Measurements from ENCODE around the gene FEZF2.

Gene FEZF2

DNA sequence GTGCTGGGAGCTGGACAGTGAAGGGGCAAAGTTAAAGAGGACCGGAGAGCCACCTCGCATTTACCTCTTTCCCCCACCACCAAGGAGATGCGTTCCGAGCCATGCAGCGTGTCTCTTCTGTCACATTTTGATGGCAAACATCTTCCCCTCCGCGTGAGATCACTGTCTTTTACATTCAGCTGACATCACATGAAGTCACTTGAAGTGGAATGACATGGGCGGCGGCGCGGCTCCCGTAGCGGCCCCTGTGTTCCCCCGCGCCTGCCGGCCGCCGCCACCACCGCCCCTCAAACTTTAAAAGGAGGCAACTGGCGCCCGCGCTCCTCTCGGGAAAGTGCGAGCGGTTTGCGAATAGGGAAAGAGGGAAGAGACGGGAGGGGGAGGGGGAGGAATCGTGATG lies at the start of gene FEZF2:
TSS of gene FEZF2 (minus strand) at position 336 of the 400 bp plus-strand sequence. CDS start 682 bp downstream, outside the sequence.
- Histone ChIP-seq H3K9ac (ENCODE audit: low read depth in 1 of 2, low read length in 2 of 2) (no peak within 1 kb of the TSS), H3K36me3 (ENCODE audit: control insufficient read depth in 2 of 2, insufficient read depth in 2 of 2, low read length in 2 of 2) (no peaks in the 10 kb centered on the region), H3K9me3 (ENCODE audit: control insufficient read depth in 2 of 2, low read length in 2 of 2) (peaks cover 0 to 2% of the 10 kb centered on the region in 2 donors), H3K4me3 (ENCODE audit: low read length in 2 of 2) (no peak within 1 kb of the TSS), H3K4me1 (ENCODE audit: control insufficient read depth in 2 of 2, insufficient read depth in 2 of 2, low read length in 2 of 2) (no peaks in the 10 kb centered on the region), H3K27ac (ENCODE audit: low read depth in 2 of 2, low read length in 2 of 2) (no peak within 1 kb of the TSS), H3K27me3 (ENCODE audit: control insufficient read depth in 2 of 2, insufficient read depth in 2 of 2, low read length in 2 of 2) (peaks cover 58 to 77% of the 10 kb centered on the region in 2 donors)

DNA sequence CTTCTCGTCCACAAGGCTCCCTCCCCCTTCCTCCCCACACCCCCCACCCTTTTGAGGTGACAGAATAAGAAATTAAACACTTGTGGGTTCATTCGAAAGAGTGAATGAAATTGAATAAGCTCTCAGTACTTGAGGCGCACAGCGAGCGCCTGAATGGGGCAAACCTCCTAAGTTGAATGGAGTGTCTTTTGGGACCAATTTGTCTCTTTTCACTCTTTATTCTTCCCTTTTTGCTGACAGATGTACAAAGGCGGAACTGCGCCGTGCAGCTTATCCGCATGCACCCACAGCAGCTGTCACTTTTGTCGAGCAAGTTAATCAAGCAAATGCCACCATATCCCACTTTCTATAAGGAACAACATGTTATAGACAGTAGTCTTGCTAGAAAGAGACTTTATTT lies 47.9 kb upstream of the FEZF2 start:
- Histone ChIP-seq H3K4me3 (ENCODE audit: low read length in 2 of 2) (no peak overlapping the region), H3K9me3 (ENCODE audit: control insufficient read depth in 2 of 2, low read length in 2 of 2) (no peaks in the 10 kb centered on the region), H3K27me3 (ENCODE audit: control insufficient read depth in 2 of 2, insufficient read depth in 2 of 2, low read length in 2 of 2) (no peaks in the 10 kb centered on the region), H3K4me1 (ENCODE audit: control insufficient read depth in 2 of 2, insufficient read depth in 2 of 2, low read length in 2 of 2) (no peaks in the 10 kb centered on the region), H3K36me3 (ENCODE audit: control insufficient read depth in 2 of 2, insufficient read depth in 2 of 2, low read length in 2 of 2) (no peaks in the 10 kb centered on the region), H3K9ac (ENCODE audit: low read depth in 1 of 2, low read length in 2 of 2) (no peak overlapping the region), H3K27ac (ENCODE audit: low read depth in 2 of 2, low read length in 2 of 2) (no peak overlapping the region)

DNA sequence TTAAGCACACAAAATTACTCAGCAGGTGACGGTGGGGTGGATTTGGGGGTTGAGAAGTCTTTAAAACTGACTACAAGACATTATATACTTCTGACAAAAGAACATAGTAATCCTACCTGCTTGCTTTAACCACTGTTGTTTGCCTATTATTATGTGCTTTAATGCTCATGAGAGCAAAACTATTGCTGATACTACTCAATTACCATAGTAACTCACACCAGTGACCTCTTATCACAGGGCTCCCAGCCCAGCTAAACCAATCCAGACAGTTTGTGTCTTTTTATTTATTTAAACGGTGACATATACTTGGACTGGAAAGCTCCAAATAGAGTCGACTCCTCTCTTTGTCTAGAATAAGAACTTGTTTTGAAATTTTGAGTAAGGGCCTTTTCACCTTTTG lies 42.8 kb upstream of the FEZF2 start:
- no peaks in the 10 kb centered on the region for H3K9me3 ChIP-seq (ENCODE audit: control insufficient read depth in 2 of 2, low read length in 2 of 2)
- H3K4me3 ChIP-seq (ENCODE audit: low read length in 2 of 2), result no peak overlapping the region
- no peak overlapping the region for H3K27ac ChIP-seq (ENCODE audit: low read depth in 2 of 2, low read length in 2 of 2)
- H3K9ac ChIP-seq (ENCODE audit: low read depth in 1 of 2, low read length in 2 of 2), result no peak overlapping the region
- no peaks in the 10 kb centered on the region for H3K36me3 ChIP-seq (ENCODE audit: control insufficient read depth in 2 of 2, insufficient read depth in 2 of 2, low read length in 2 of 2)
- H3K4me1 ChIP-seq (ENCODE audit: control insufficient read depth in 2 of 2, insufficient read depth in 2 of 2, low read length in 2 of 2), result no peaks in the 10 kb centered on the region
- H3K27me3 ChIP-seq (ENCODE audit: control insufficient read depth in 2 of 2, insufficient read depth in 2 of 2, low read length in 2 of 2), result no peaks in the 10 kb centered on the region

DNA sequence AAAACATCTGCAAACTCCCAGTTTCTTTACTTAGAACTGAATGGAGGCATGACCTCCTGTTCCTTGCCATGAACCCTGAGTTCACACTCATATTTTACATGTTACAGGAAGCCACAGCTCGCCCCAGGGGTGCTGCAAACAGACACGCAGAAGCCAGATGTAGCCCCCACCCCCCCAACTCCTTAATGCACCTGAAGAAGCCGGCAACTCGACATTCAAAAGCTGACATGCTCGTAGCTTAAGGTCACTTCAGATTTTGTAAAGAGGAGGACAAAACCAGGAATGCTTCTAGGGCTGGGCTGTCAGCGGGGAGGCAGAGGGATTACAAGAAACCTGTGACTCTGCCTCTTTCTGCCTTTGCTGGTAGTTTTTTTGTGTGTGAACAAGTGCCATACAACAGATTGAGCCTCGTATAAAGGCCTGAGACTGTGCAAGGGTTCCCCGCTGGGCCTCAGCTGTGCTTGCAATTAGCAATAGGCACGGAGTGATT lies 42.0 kb upstream of the FEZF2 start:
- Histone ChIP-seq H3K9me3 (ENCODE audit: control insufficient read depth in 2 of 2, low read length in 2 of 2) (no peaks in the 10 kb centered on the region), H3K9ac (ENCODE audit: low read depth in 1 of 2, low read length in 2 of 2) (no peak overlapping the region), H3K27ac (ENCODE audit: low read depth in 2 of 2, low read length in 2 of 2) (no peak overlapping the region), H3K27me3 (ENCODE audit: control insufficient read depth in 2 of 2, insufficient read depth in 2 of 2, low read length in 2 of 2) (no peaks in the 10 kb centered on the region), H3K36me3 (ENCODE audit: control insufficient read depth in 2 of 2, insufficient read depth in 2 of 2, low read length in 2 of 2) (no peaks in the 10 kb centered on the region), H3K4me1 (ENCODE audit: control insufficient read depth in 2 of 2, insufficient read depth in 2 of 2, low read length in 2 of 2) (no peaks in the 10 kb centered on the region), H3K4me3 (ENCODE audit: low read length in 2 of 2) (no peak overlapping the region)

DNA sequence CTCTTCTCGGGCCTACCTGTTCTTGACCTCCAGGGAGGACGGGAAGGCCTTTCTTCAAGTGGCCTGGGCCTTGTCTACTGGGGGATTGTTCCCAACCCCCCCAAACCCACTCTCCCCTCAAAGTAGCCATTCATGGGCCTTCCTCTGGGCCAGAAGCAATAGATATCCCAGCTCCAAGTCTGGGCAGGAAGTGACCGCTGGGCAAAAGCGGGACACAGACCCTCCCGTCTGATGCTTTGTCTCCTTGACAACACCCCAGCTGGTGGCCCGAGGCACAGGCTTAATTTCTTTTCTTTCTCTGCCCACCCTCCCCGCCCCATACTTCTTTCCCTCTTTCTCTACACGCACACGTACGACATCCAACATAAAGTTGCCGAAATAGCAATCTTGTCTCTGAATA lies 41.4 kb upstream of the FEZF2 start:
- H3K4me3 ChIP-seq (ENCODE audit: low read length in 2 of 2), result no peak overlapping the region
- H3K9ac ChIP-seq (ENCODE audit: low read depth in 1 of 2, low read length in 2 of 2), result no peak overlapping the region
- no peaks in the 10 kb centered on the region for H3K27me3 ChIP-seq (ENCODE audit: control insufficient read depth in 2 of 2, insufficient read depth in 2 of 2, low read length in 2 of 2)
- no peaks in the 10 kb centered on the region for H3K36me3 ChIP-seq (ENCODE audit: control insufficient read depth in 2 of 2, insufficient read depth in 2 of 2, low read length in 2 of 2)
- no peak overlapping the region for H3K27ac ChIP-seq (ENCODE audit: low read depth in 2 of 2, low read length in 2 of 2)
- no peaks in the 10 kb centered on the region for H3K4me1 ChIP-seq (ENCODE audit: control insufficient read depth in 2 of 2, insufficient read depth in 2 of 2, low read length in 2 of 2)
- H3K9me3 ChIP-seq (ENCODE audit: control insufficient read depth in 2 of 2, low read length in 2 of 2), result no peaks in the 10 kb centered on the region

DNA sequence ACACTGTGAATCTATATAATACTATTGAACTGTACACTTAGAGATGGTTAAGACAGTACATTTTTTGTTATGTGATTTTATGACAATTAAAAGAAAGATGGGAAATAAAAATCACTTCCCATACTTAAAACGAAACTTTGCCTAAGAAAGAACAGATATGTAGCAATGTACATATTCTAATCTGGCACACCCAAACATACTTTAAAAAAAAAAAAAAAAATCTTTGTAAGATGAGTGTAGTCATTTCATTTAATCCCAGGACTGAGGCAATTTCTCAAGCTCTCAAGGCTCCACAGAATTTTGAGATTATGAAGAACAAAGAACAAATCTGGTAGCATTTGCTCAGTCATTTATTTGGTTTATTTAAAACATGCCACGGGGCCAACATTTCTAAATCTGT lies 40.3 kb upstream of the FEZF2 start:
- no peak overlapping the region for H3K27ac ChIP-seq (ENCODE audit: low read depth in 2 of 2, low read length in 2 of 2)
- H3K36me3 ChIP-seq (ENCODE audit: control insufficient read depth in 2 of 2, insufficient read depth in 2 of 2, low read length in 2 of 2), result no peaks in the 10 kb centered on the region
- no peak overlapping the region for H3K9ac ChIP-seq (ENCODE audit: low read depth in 1 of 2, low read length in 2 of 2)
- H3K4me1 ChIP-seq (ENCODE audit: control insufficient read depth in 2 of 2, insufficient read depth in 2 of 2, low read length in 2 of 2), result no peaks in the 10 kb centered on the region
- H3K4me3 ChIP-seq (ENCODE audit: low read length in 2 of 2), result no peak overlapping the region
- H3K27me3 ChIP-seq (ENCODE audit: control insufficient read depth in 2 of 2, insufficient read depth in 2 of 2, low read length in 2 of 2), result no peaks in the 10 kb centered on the region
- H3K9me3 ChIP-seq (ENCODE audit: control insufficient read depth in 2 of 2, low read length in 2 of 2), result no peaks in the 10 kb centered on the region

DNA sequence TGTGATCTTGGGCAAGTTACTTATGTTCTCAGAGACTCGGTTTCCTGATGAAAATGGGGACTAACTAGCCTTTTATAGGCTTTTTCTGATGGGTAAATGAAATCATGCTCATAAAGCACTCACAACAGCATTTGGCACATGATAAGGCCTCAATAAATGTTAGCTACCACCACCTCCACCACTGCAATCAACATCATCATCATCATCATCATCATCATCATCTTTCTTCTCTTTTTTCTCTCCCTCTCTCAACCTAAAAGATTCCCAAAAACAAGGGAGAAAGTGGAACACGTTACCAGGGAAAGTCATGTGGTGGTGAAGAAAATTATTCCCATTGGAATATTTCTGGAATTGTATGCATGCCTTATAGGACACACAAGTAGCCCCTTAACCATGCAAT lies 33.6 kb upstream of the FEZF2 start:
- Histone ChIP-seq H3K36me3 (ENCODE audit: control insufficient read depth in 2 of 2, insufficient read depth in 2 of 2, low read length in 2 of 2) (no peaks in the 10 kb centered on the region), H3K27me3 (ENCODE audit: control insufficient read depth in 2 of 2, insufficient read depth in 2 of 2, low read length in 2 of 2) (no peaks in the 10 kb centered on the region), H3K9ac (ENCODE audit: low read depth in 1 of 2, low read length in 2 of 2) (no peak overlapping the region), H3K27ac (ENCODE audit: low read depth in 2 of 2, low read length in 2 of 2) (no peak overlapping the region), H3K9me3 (ENCODE audit: control insufficient read depth in 2 of 2, low read length in 2 of 2) (no peaks in the 10 kb centered on the region), H3K4me3 (ENCODE audit: low read length in 2 of 2) (no peak overlapping the region), H3K4me1 (ENCODE audit: control insufficient read depth in 2 of 2, insufficient read depth in 2 of 2, low read length in 2 of 2) (no peaks in the 10 kb centered on the region)

DNA sequence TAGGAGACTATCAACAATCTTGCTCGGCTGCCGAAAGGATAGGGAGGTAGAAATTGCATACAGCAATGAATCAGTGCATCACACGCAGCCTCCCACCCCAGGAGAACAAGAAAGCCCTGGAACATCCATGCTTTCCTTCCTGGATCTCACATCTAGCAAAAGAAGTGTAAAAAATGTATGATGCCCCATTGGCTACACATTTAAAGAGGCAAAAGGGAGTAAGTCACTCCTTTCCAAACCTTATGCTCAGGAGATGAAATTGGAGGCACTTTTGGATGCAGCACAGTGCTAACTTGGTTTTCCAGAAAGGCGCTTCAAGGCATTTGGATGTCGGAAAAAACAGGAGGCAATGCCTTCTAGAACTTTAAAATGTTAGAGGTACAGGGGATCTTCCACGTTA lies 32.2 kb upstream of the FEZF2 start:
- H3K4me3 ChIP-seq (ENCODE audit: low read length in 2 of 2), result no peak overlapping the region
- no peaks in the 10 kb centered on the region for H3K36me3 ChIP-seq (ENCODE audit: control insufficient read depth in 2 of 2, insufficient read depth in 2 of 2, low read length in 2 of 2)
- H3K9me3 ChIP-seq (ENCODE audit: control insufficient read depth in 2 of 2, low read length in 2 of 2), result no peaks in the 10 kb centered on the region
- H3K27ac ChIP-seq (ENCODE audit: low read depth in 2 of 2, low read length in 2 of 2), result no peak overlapping the region
- H3K4me1 ChIP-seq (ENCODE audit: control insufficient read depth in 2 of 2, insufficient read depth in 2 of 2, low read length in 2 of 2), result no peaks in the 10 kb centered on the region
- no peak overlapping the region for H3K9ac ChIP-seq (ENCODE audit: low read depth in 1 of 2, low read length in 2 of 2)
- no peaks in the 10 kb centered on the region for H3K27me3 ChIP-seq (ENCODE audit: control insufficient read depth in 2 of 2, insufficient read depth in 2 of 2, low read length in 2 of 2)

DNA sequence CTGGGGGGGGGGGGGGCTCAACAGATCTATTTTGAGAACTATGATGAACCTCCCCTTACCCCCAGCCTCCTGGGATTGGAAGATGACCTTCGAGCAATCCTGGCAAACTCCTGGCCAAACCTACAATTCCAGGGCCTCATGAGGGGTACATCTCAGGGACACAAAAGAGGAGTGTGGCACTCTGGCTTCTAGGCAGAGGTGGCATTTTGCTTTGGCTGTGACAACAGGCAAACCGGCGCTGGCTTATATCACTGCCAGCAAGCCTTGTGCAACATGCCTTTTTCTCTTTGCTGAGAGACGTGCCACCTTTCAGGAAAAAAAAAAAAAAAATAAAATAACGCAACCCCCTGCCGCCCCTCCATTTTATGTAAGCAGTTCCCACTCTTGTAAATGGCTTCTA lies 31.8 kb upstream of the FEZF2 start:
- Histone ChIP-seq H3K36me3 (ENCODE audit: control insufficient read depth in 2 of 2, insufficient read depth in 2 of 2, low read length in 2 of 2) (no peaks in the 10 kb centered on the region), H3K4me1 (ENCODE audit: control insufficient read depth in 2 of 2, insufficient read depth in 2 of 2, low read length in 2 of 2) (no peaks in the 10 kb centered on the region), H3K27ac (ENCODE audit: low read depth in 2 of 2, low read length in 2 of 2) (no peak overlapping the region), H3K27me3 (ENCODE audit: control insufficient read depth in 2 of 2, insufficient read depth in 2 of 2, low read length in 2 of 2) (no peaks in the 10 kb centered on the region), H3K4me3 (ENCODE audit: low read length in 2 of 2) (no peak overlapping the region), H3K9me3 (ENCODE audit: control insufficient read depth in 2 of 2, low read length in 2 of 2) (no peaks in the 10 kb centered on the region), H3K9ac (ENCODE audit: low read depth in 1 of 2, low read length in 2 of 2) (no peak overlapping the region)

DNA sequence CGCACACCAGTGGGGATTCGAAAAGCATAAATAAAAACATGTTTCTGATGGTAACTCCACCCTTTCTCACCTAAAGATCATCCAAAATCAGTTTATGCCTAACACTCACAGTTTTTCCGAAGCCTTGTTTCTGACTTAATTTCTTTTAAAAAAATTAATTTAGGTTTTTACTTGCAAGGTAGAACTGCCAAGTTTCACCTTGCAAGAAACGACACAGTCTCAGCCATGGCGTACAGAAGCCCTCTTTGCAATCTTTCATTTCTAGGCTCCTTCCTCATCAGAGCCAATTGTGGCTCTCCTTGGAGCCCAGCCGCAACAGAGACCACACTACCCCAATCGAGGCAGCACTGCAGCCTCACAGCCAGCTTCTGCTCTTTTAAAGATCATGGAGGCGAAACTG lies 31.0 kb upstream of the FEZF2 start:
- no peaks in the 10 kb centered on the region for H3K27me3 ChIP-seq (ENCODE audit: control insufficient read depth in 2 of 2, insufficient read depth in 2 of 2, low read length in 2 of 2)
- no peak overlapping the region for H3K27ac ChIP-seq (ENCODE audit: low read depth in 2 of 2, low read length in 2 of 2)
- no peak overlapping the region for H3K4me3 ChIP-seq (ENCODE audit: low read length in 2 of 2)
- no peak overlapping the region for H3K9ac ChIP-seq (ENCODE audit: low read depth in 1 of 2, low read length in 2 of 2)
- H3K36me3 ChIP-seq (ENCODE audit: control insufficient read depth in 2 of 2, insufficient read depth in 2 of 2, low read length in 2 of 2), result no peaks in the 10 kb centered on the region
- H3K9me3 ChIP-seq (ENCODE audit: control insufficient read depth in 2 of 2, low read length in 2 of 2), result no peaks in the 10 kb centered on the region
- H3K4me1 ChIP-seq (ENCODE audit: control insufficient read depth in 2 of 2, insufficient read depth in 2 of 2, low read length in 2 of 2), result no peaks in the 10 kb centered on the region

DNA sequence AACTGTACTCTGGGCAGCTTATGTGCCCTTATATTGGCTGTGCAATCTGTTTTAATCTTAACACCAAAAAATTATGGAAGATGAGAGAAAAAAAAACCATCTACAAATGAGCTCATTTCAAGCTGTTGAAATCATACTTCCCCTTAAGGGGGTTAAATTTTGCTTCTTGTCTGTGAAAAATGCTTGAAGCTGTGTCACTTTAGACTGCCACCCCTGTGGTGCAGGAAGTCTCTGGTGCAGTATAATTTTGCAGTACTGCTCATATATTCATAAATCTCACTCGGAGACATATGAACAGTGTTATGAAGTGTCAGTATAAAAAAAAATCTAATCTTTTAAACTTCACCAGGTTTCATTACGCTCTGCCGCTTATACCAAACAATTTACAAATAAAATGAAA lies 30.4 kb upstream of the FEZF2 start:
- Histone ChIP-seq H3K4me3 (ENCODE audit: low read length in 2 of 2) (no peak overlapping the region), H3K9me3 (ENCODE audit: control insufficient read depth in 2 of 2, low read length in 2 of 2) (no peaks in the 10 kb centered on the region)

More for the DNA sequence above, 30.4 kb upstream of the FEZF2 start:
- Histone ChIP-seq H3K27ac (ENCODE audit: low read depth in 2 of 2, low read length in 2 of 2) (no peak overlapping the region), H3K9ac (ENCODE audit: low read depth in 1 of 2, low read length in 2 of 2) (no peak overlapping the region), H3K27me3 (ENCODE audit: control insufficient read depth in 2 of 2, insufficient read depth in 2 of 2, low read length in 2 of 2) (no peaks in the 10 kb centered on the region), H3K36me3 (ENCODE audit: control insufficient read depth in 2 of 2, insufficient read depth in 2 of 2, low read length in 2 of 2) (no peaks in the 10 kb centered on the region), H3K4me1 (ENCODE audit: control insufficient read depth in 2 of 2, insufficient read depth in 2 of 2, low read length in 2 of 2) (no peaks in the 10 kb centered on the region)

Measured in mucosa of rectum (tissue), 2 donors.